Lung (tissue), 12 donors: ENCODE data around the gene PPFIA3. TPM values are rescaled to one million over a fixed set of nuclear protein-coding genes. Genes with fewer than 3 reads are reported as not detected.

Experiments
- ATAC-seq: fragments of 200-7000 bp; cut with Tn5 transposase; one replicate; pipeline ENCODE4 v1.9.1; 2020; ENCODE audit warnings: moderate number of reproducible peaks; ENCODE audit not compliant: insufficient read depth, low FRiP score
- DNase-seq, 3 donors: peaks; one replicate each; pipeline ENCODE4 v3.0.0-alpha.2; 2013 to 2017
- H3K27ac ChIP-seq, 2 donors: one replicate each; pipeline ENCODE4 v1.5.1; 2013; ENCODE audit warnings: mild to moderate bottlenecking in 2 of 2, moderate library complexity in 2 of 2, control low read depth in 1 of 2, inconsistent platforms in 1 of 2, low read depth in 1 of 2, low read length in 1 of 2
- H3K27me3 ChIP-seq, 3 donors: one replicate each; pipeline ENCODE4 v1.5.1; 2013; ENCODE audit warnings: low read length in 2 of 3; ENCODE audit not compliant: control insufficient read depth in 3 of 3, insufficient read depth in 3 of 3
- H3K36me3 ChIP-seq, 4 donors: one replicate each; pipeline ENCODE4 v1.5.1; 2013; ENCODE audit warnings: low read length in 4 of 4, mild to moderate bottlenecking in 1 of 4, moderate library complexity in 1 of 4; ENCODE audit not compliant: control insufficient read depth in 4 of 4, insufficient read depth in 4 of 4
- H3K4me1 ChIP-seq, 5 donors: one replicate each; pipeline ENCODE4 v1.5.1; 2013; ENCODE audit warnings: low read length in 5 of 5, mild to moderate bottlenecking in 2 of 5, moderate library complexity in 1 of 5; ENCODE audit not compliant: control insufficient read depth in 5 of 5, insufficient read depth in 5 of 5
- H3K4me3 ChIP-seq: one replicate; pipeline ENCODE4 v1.5.1; 2013; ENCODE audit warnings: mild to moderate bottlenecking, control low read depth, moderate library complexity
- H3K9ac ChIP-seq, 2 donors: one replicate each; pipeline ENCODE4 v1.5.1; 2013; ENCODE audit warnings: low read length in 2 of 2, control low read depth in 1 of 2; ENCODE audit not compliant: insufficient read depth in 1 of 2
- H3K9me3 ChIP-seq, 4 donors: one replicate each; pipeline ENCODE4 v1.5.1; 2013; ENCODE audit warnings: low read length in 3 of 4, mild to moderate bottlenecking in 1 of 4, moderate library complexity in 1 of 4; ENCODE audit not compliant: control insufficient read depth in 4 of 4, insufficient read depth in 3 of 4
- WGBS, 2 donors: extraction: QIAGEN DNeasy Blood & Tissue Kit; methylation state at CpG; one replicate each; pipeline ENCODE4 v1.1.7; 2013; 5-methylcytosine and 5-hydroxymethylcytosine counted together
- polyA plus RNA-seq, 2 donors: library from polyadenylated mRNA; stranded (reverse); fragments of 200-250 nt; gene quantifications; one replicate each; pipeline ENCODE4 v1.2.1, GENCODE V29; 2013
- total RNA-seq, 2 donors: library from RNA; depleted of rRNA in 1 of 2; stranded (reverse); fragments of >200 nt in 1 of 2; gene quantifications; one replicate each; pipeline ENCODE4 v1.2.1, GENCODE V29; 2014 to 2021
- TF ChIP-seq, protein P1 (sequence below): IDR thresholded peaks from 2 replicates; pipeline ENCODE4 v1.5.1; 2012; ENCODE audit warnings: mild to moderate bottlenecking; ENCODE audit errors: control extremely low read depth, extremely low read depth
- donor health status: control.
- donor health status: control.
- donor health status: Bipolar disorder and iron deficiency.
- donor health status: healthy.
- donor health status: DM: yes; HTN: yes; CAD: no.

The PPFIA3 gene
- total and polyA plus RNA-seq, 4 donors = 3.0 to 10.6 (median 8.6) TPM

DNA sequence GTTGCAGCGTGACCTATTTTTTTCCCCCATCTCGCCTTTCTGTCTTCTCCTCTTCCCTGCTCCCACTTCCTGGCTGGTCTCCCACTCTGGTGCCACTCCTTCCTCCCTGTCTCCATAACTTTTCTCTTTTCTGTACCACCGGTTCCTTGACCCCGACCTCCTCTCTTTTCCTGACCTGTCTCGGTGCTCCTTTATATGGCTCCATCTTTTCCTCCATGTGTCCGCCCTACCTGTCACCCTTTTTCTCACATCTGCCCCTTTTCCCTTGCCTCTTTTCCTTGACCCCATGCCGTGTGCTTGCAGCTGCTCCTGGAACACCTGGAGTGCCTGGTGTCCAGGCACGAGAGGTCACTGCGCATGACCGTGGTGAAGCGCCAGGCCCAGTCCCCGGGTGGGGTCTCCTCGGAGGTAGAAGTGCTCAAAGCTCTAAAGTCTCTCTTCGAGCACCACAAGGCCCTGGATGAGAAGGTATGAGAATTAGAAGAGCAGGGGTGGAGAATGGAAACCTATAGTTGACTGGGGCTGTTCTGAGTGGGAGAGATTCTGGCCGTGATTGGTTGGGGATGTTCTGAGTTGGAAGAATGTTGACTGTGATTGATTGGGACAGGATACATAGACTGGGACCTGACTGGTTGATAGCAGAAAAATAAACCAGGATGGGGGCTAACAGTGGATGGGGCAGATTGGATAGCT, 9.3 kb downstream of the PPFIA3 start:
- TF ChIP-seq, protein P1, sequence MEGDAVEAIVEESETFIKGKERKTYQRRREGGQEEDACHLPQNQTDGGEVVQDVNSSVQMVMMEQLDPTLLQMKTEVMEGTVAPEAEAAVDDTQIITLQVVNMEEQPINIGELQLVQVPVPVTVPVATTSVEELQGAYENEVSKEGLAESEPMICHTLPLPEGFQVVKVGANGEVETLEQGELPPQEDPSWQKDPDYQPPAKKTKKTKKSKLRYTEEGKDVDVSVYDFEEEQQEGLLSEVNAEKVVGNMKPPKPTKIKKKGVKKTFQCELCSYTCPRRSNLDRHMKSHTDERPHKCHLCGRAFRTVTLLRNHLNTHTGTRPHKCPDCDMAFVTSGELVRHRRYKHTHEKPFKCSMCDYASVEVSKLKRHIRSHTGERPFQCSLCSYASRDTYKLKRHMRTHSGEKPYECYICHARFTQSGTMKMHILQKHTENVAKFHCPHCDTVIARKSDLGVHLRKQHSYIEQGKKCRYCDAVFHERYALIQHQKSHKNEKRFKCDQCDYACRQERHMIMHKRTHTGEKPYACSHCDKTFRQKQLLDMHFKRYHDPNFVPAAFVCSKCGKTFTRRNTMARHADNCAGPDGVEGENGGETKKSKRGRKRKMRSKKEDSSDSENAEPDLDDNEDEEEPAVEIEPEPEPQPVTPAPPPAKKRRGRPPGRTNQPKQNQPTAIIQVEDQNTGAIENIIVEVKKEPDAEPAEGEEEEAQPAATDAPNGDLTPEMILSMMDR = no peak
- Histone ChIP-seq H3K27me3 (no peaks in the 10 kb centered on the region), H3K9ac (no peak overlapping the region), H3K4me1 (peaks cover 0 to 10% (median 4%) of the 10 kb centered on the region in 5 donors), H3K36me3 (no peaks in the 10 kb centered on the region), H3K4me3 (no peak overlapping the region), H3K9me3 (no peaks in the 10 kb centered on the region), H3K27ac (no peak overlapping the region)
- 43 to 66% methylated on average over 15 of the region's 15 CpGs for WGBS, 2 donors
- no peak for ATAC-seq
- no peak for DNase-seq

DNA sequence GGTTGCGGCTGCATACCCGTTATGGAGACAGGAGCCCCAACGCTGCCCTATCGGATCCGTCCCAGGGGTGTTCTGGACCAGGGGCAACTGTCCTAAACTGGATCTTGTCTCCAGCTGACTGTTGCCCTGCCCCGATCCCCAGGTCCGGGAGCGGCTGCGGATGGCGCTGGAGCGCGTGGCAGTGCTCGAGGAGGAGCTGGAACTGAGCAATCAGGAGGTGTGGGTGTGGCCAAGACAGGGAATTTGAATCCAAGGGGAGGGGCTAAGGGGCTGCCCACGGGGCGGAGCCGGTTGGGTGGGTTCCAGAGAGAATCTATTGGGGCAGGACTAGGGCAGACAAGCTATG, 9.9 kb downstream of the PPFIA3 start:
- Histone ChIP-seq H3K27me3 (no peaks in the 10 kb centered on the region), H3K4me3 (no peak overlapping the region), H3K36me3 (no peaks in the 10 kb centered on the region), H3K27ac (no peak overlapping the region), H3K4me1 (peaks cover 0 to 12% (median 4%) of the 10 kb centered on the region in 5 donors), H3K9ac (no peak overlapping the region), H3K9me3 (no peaks in the 10 kb centered on the region)
- DNase-seq = no peak
- ATAC-seq = no peak
- 43 to 76% methylated on average over 15 to 16 of the region's 16 CpGs for WGBS, 2 donors
- TF ChIP-seq, protein P1 = no peak

DNA sequence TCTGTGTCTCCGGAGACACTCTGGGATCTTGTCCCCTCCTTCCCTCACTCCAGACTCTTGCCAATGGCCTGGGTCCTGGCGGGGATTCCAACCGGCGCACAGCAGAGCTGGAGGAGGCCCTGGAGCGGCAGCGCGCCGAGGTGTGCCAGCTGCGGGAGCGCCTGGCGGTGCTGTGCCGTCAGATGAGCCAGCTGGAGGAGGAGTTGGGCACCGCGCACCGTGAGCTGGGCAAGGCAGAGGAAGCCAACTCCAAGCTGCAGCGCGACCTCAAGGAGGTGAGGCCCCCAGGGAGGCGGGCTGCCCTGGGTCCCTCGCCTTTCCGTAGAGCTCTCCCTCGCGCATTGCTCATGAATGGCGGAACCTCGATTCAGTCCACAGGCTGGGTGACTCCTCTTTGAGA, 11.0 kb downstream of the PPFIA3 start:
- TF ChIP-seq, protein P1 = no peak
- H3K36me3 ChIP-seq = no peaks in the 10 kb centered on the region
- H3K4me3 ChIP-seq = no peak overlapping the region
- WGBS, 2 donors = 94 to 96% methylated on average over 24 of the region's 24 CpGs
- ATAC-seq (no peak), DNase-seq (no peak)
- no peak overlapping the region for H3K9ac ChIP-seq
- H3K9me3 ChIP-seq = no peaks in the 10 kb centered on the region
- H3K27ac ChIP-seq = no peak overlapping the region
- H3K27me3 ChIP-seq = no peaks in the 10 kb centered on the region
- H3K4me1 ChIP-seq = peaks cover 0 to 15% (median 4%) of the 10 kb centered on the region in 5 donors
